ENCODE measurements around the gene NPIPB13. TPM values are rescaled to one million over a fixed set of nuclear protein-coding genes. Genes with fewer than 3 reads are reported as not detected.
"Not testable (repeated sequence)": the region's sequence is repeated elsewhere in the genome, so short reads cannot be mapped to it uniquely, and the experiment has no call there.

The NPIPB13 gene
- total RNA-seq (2014; rRNA removed; shearing (Covaris generic)) = 0.79 and 1.4 TPM in 2 replicates
- 2.1 and 4.5 TPM in 2 replicates for polyA plus RNA-seq (2015; cell fraction: cytosol; rRNA removed)
- polyA plus RNA-seq (2015; cell fraction: nucleus; rRNA removed) = 10.8 and 11.9 TPM in 2 replicates

GRCh38 chr16:30248379-30248778 is at the start of gene NPIPB13:
Gene NPIPB13 (minus strand): TSS chr16:30248479. CDS start chr16:30245573, 2,906 bp downstream.
- DNase-seq (ENCODE audit: low read depth) = not testable (repeated sequence)

- not testable (repeated sequence) for DNase-seq (ENCODE audit: low read depth)
Measured at GRCh38 chr16:30282357-30282756, 34.1 kb upstream of the NPIPB13 start.

- DNase-seq (ENCODE audit: low read depth) = not testable (repeated sequence)
Measured at GRCh38 chr16:30278523-30278922, 30.2 kb upstream of the NPIPB13 start.

DNA sequence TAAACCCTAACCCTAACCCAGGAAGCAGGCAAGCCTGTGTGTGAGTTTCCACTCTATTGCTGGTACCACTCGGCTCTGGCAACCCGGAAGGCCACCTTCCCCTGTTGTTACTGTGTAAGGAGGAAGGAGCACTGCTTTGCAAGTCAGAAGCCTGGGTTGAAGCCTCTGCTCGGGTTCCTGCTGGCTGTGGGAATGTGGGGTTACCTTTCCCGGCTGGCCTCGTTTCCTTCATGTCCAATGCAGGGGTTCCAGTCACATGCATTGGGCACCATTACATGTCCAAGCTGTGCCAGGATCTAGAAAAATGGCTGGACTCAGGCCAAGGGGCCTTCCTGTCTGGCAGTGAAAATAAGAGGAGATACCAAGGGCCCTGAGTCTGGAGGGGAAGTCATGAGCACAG is 31.2 kb downstream of the NPIPB13 start:
- not testable (repeated sequence) for DNase-seq (ENCODE audit: low read depth)

DNA sequence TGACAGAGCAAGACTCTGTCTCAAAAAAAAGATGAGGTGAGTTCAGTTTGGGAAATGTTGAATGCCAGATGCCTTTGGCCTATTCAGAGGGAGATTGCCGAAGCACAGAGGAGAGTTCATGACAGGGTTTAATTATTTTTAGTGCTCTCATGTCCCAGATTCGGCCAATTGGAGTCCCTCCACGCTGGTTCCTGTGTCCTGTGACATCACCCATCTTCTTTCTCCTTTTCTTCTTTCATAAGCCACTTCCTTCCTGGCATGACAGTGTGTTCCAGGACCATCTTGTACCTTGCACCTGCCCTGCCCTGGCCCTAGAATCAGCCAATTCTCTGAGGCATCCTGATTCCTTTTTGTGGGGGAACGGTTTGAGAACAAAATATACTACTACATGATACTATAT is 36.9 kb downstream of the NPIPB13 start:
- DNase-seq (ENCODE audit: low read depth) = not testable (repeated sequence)

DNA sequence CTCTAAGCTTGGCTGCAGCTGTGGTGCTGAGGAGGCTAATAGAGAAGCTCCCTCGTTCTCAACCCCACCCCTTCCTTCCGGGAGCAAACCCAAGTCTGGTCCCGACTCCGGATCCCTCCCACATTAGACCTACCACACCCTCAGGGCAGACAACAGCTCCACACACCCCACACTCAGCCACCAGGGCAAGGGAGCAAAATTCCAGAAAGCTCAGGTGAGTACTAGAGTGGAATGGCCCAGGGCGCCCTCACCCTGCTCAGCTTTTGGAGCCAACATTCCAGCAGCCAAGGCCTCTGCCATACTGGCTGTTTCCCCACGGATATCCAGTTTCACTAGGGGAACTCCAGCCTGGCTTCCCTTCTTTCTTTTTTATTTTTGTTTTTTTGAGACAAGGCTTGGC is 39.2 kb downstream of the NPIPB13 start:
- DNase-seq (ENCODE audit: low read depth) = not testable (repeated sequence)

DNA sequence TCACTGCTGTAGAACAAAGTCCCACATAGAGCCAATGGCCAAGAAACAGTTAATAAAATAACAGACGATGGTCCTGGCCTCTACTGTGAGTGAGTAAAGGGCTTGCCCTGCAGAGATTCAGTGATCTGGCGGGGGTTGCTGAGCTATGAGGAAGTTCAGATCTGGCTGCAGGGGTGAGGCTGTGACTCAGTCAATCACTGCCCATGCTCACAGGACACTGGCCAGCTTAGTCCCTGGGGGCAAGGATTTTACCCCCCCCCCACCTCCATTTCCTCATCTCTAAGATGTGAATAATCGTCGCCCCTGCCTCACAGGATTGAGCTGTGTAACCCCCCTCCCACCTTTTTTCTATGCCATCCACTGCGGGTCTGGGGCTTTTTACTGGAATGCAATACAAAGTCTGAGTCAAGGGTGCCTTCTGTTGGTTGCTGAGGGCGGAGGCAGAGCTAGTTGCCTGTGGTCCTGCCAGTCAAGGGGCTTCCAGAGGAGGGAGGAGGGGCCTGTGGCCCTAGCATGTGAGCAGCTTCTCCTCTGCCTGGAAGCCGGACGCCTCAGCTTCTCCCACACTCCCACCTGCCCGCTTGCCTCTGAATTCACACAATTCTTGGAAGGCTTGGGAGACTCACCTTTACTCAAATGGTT is 41.1 kb downstream of the NPIPB13 start:
- DNase-seq (ENCODE audit: low read depth) = not testable (repeated sequence)

DNA sequence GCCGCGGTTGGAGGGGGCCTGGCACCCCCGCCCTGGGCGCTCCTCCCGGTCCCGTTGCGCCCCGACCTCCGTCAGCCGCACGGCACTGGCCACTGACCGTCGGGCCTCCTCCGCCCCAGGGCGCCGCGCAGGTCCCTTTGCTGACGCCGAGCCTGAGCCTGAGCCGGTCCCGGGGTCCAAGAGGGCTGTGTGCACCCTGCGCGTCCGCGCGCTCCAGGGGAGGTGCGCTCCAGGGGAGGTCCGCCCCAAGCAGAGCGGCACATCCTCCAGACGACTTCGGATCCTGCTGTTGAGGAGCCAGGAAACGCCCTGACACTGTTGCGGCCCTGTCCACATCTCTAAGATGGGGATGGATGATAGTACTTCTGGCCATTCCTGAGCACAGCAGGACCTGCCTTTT is 42.0 kb downstream of the NPIPB13 start:
- DNase-seq (ENCODE audit: low read depth) = not testable (repeated sequence)

GRCh38 chr16:30205541-30206236 is 42.6 kb downstream of the NPIPB13 start:
- DNase-seq (ENCODE audit: low read depth) = not testable (repeated sequence)

GRCh38 chr16:30199608-30200343 is 48.5 kb downstream of the NPIPB13 start:
- not testable (repeated sequence) for DNase-seq (ENCODE audit: low read depth)

DNA sequence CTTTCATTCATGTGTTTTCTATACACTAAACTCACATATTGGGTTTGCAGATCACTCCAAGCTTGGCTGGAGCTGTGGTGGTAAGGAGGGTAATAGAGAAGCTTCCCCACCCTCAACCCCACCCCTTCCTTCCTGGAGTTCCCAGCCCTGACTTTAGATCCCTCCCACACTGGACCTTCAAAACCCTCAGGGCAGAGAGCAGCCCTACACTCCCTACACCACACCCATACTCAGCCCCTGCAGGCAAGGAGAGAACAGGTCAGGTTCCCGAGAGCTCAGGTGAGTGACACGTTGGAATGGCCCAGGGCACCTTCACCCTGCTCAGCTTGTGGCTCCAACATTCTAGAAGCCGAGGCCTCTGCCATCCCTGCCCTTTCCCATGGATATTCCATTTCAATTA is 49.2 kb downstream of the NPIPB13 start, which contains the start of gene SULT1A3:
Gene SULT1A3, plus strand, starts transcription at position 207 of the 400 bp plus-strand sequence. CDS start 1,474 bp downstream, outside the sequence.
- DNase-seq (ENCODE audit: low read depth) = not testable (repeated sequence)

Small RNAs within 50 kb of the gene (small RNA-seq; reads per million reads assigned to genes)
- gene AC106782.4 = not detected

Other genes with a start within 250 kb of the NPIPB13 start
- gene DOC2A, start 237.5 kb downstream of the NPIPB13 start, total RNA-seq (2014; rRNA removed; shearing (Covaris generic)) = 0.10 and 0.63 TPM in 2 replicates
- gene C16orf92, start 225.3 kb downstream of the NPIPB13 start, total RNA-seq (2014; rRNA removed; shearing (Covaris generic)) = not detected in 2 replicates
- 0.11 and 0.13 TPM in 2 replicates for gene TLCD3B, start 217.2 kb downstream of the NPIPB13 start, total RNA-seq (2014; rRNA removed; shearing (Covaris generic))
- 1,753 and 2,052 TPM in 2 replicates for gene ALDOA, start 182.7 kb downstream of the NPIPB13 start, total RNA-seq (2014; rRNA removed; shearing (Covaris generic))
- gene PPP4C, start 172.5 kb downstream of the NPIPB13 start, total RNA-seq (2014; rRNA removed; shearing (Covaris generic)) = 217 and 241 TPM in 2 replicates
- gene TBX6, start 156.6 kb downstream of the NPIPB13 start, total RNA-seq (2014; rRNA removed; shearing (Covaris generic)) = 0.59 and 0.90 TPM in 2 replicates
- 0.48 and 2.7 TPM in 2 replicates for gene YPEL3, start 152.3 kb downstream of the NPIPB13 start, total RNA-seq (2014; rRNA removed; shearing (Covaris generic))
- gene GDPD3, start 134.9 kb downstream of the NPIPB13 start, total RNA-seq (2014; rRNA removed; shearing (Covaris generic)) = 0.06 and 2.1 TPM in 2 replicates
- gene MAPK3, start 125.3 kb downstream of the NPIPB13 start, total RNA-seq (2014; rRNA removed; shearing (Covaris generic)) = 18.4 and 22.9 TPM in 2 replicates
- 7.1 and 9.1 TPM in 2 replicates for gene CORO1A, start 64.9 kb downstream of the NPIPB13 start, total RNA-seq (2014; rRNA removed; shearing (Covaris generic))
- gene BOLA2B, start 54.8 kb downstream of the NPIPB13 start, total RNA-seq (2014; rRNA removed; shearing (Covaris generic)) = 67.0 and 120 TPM in 2 replicates
- 93.6 and 98.4 TPM in 2 replicates for gene SLX1A, start 54.6 kb downstream of the NPIPB13 start, total RNA-seq (2014; rRNA removed; shearing (Covaris generic))
- gene SULT1A3, start 49.2 kb downstream of the NPIPB13 start, total RNA-seq (2014; rRNA removed; shearing (Covaris generic)) = 3.8 and 15.1 TPM in 2 replicates
- gene CD2BP2, start 106.8 kb upstream of the NPIPB13 start, total RNA-seq (2014; rRNA removed; shearing (Covaris generic)) = 70.0 and 77.7 TPM in 2 replicates
- 33.4 and 37.2 TPM in 2 replicates for gene TBC1D10B, start 122.0 kb upstream of the NPIPB13 start, total RNA-seq (2014; rRNA removed; shearing (Covaris generic))
- not detected in 2 replicates for gene MYL11, start 126.3 kb upstream of the NPIPB13 start, total RNA-seq (2014; rRNA removed; shearing (Covaris generic))
- 0.26 and 0.43 TPM in 2 replicates for gene SEPTIN1, start 134.1 kb upstream of the NPIPB13 start, total RNA-seq (2014; rRNA removed; shearing (Covaris generic))
- 12.2 and 13.6 TPM in 2 replicates for gene ZNF48, start 146.9 kb upstream of the NPIPB13 start, total RNA-seq (2014; rRNA removed; shearing (Covaris generic))
- gene ZNF771, start 159.1 kb upstream of the NPIPB13 start, total RNA-seq (2014; rRNA removed; shearing (Covaris generic)) = 14.0 and 16.1 TPM in 2 replicates
- gene DCTPP1, start 181.6 kb upstream of the NPIPB13 start, total RNA-seq (2014; rRNA removed; shearing (Covaris generic)) = 47.1 and 71.1 TPM in 2 replicates
- 6.8 and 8.2 TPM in 2 replicates for gene SEPHS2, start 197.4 kb upstream of the NPIPB13 start, total RNA-seq (2014; rRNA removed; shearing (Covaris generic))
- not detected in 2 replicates for gene ITGAL, start 224.3 kb upstream of the NPIPB13 start, total RNA-seq (2014; rRNA removed; shearing (Covaris generic))

Data from HT1080 (cell line).